ENCODE data around the gene CABP4.

DNA sequence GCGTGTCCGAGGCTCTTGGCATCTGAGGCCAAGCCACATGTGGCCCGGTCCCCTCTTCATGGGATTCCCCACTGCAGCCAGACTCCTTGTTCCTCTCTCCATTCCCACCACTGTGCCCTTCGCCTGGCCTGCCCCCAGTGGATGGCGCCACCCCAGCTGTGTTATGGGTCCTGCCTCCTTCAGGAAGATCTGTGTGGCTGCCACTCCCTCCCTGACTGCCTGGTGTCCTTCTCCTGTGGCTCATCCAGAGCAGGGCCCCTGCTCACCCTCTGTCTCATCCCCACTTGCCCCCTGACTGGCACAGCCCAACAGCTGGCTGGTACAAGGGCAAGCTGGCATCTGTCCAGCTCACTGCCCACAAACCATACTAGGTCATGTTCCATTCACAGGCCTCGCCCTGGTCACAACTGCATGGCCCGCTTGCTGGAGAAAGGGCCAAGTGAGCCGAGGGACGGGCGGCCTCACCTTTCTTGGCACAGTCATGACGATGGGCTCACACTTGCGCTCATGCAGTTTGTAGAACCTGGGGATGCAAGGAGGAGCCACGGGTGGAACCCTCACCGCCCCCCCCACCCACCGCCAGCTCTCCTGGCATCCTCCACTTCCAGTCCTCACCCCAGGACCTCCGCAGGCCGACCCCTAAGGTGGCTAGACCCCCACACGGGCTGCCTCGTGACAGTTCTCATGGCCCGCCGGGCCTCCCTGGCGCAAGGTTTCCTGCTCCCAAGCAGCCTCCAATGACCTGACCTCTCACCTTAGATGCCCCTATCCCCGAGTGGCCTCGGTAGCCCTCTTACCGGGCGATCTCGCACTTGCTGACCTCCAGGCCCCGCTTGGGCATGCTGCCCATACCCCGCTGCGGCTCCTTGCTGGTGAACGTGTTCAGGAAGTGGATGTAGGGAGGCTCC lies 15.6 kb upstream of the CABP4 start:
- no peak for TF ChIP-seq POLR2A (IDR thresholded peaks at IDR 0.05; ENCODE audit: low read depth, low read length)
- TF ChIP-seq TAF1 (IDR thresholded peaks at IDR 0.05; ENCODE audit: low read depth, low read length): no peak
- no peak for TF ChIP-seq POU2F2 (IDR thresholded peaks at IDR 0.05; ENCODE audit: low read depth, low read length)
- TF ChIP-seq POLR2AphosphoS5 (IDR thresholded peaks at IDR 0.05; ENCODE audit: low read depth, low read length): no peak
- no peak for TF ChIP-seq SPI1 (IDR thresholded peaks at IDR 0.05; ENCODE audit: low read depth, low read length)
- no peak for TF ChIP-seq PAX5 (IDR thresholded peaks at IDR 0.05; ENCODE audit: insufficient read depth, low read length, severe bottlenecking)
